Measurements from ENCODE around the gene ZNF337.
"Not testable (repeated sequence)": the region's sequence is repeated elsewhere in the genome, so short reads cannot be mapped to it uniquely, and the experiment has no call there.

ZNF337 gene

DNA sequence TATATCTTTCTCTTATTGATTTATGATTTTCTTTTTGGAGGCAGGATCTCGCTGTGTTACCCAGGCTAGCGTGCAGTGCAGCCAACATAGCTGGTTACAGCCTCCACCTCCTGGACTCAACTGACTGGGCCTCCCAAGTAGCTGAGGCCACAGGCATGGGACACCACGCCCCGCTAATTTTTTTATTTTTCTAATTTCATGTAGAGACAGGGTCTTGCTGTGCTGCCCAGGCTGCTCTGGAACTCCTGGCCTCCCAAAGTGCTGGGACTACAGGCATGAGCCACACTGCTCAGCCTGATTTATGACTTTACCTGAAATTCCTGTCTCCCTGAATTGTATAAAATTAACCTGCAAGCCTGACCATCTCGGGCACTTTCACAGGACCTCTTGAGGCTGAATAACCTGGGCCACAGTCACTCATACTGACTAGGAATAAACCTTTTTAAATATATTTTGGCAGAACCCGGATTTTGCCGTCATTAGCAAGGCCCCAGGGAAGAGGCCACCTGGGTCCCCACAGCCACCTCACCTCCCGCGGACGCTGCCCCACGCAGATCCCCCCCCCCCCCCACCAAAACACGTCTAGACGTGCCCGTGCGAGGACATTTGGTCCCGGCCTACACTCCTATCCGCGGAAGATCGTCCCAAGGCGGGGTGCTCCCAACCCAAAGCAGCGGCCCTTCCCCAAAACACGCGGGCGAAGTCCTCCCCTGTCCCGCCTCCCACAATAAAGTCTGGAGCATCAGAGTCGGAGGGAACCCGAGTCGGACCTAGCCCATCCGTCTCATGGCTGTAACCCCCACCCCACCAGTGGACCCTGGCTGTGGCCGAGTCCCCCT lies 902 bp downstream of the ZNF337 start:
- peak in 2 of 56 donors; percentile 20 to 53 for DNase-seq

DNA sequence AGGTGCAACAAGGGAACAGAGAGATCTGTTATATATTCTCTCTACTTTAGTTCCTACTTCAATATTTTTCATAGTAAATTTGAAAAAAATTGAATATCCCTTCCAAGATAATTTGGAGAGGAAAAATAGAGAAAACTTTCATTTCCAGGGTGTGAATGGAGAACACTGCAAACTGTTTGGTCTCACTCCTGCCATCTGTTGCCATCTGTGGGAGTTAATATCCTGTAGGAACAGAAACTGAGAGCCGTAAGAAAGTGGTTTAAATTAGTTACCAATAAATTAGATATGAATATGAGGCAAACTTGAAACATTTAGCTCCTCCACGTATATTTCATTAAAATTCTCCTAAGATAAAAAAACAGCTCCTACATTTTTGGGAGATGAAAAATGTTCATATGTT lies 4.2 kb downstream of the ZNF337 start:
- peak in 1 of 56 donors; percentile 20 for DNase-seq

DNA sequence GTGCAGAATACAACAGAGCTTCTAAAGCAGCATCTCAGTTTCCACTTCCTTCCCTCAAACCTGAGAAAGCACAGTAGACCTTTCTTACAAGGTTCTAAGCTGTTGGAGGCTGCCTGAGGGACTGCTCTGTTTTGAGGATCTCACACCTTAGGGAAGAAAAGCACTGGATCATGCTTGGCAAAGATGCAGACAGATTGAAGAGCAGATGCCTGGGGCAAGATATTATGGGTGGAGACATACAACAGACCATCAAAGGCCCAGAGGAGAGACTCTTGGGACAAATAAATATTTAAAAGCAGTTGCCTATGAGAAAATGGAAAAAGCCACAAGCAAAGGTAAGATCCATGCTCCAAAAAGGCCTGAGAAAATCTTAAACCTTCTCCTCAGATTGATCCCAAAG lies 6.2 kb downstream of the ZNF337 start:
- no peak for DNase-seq

DNA sequence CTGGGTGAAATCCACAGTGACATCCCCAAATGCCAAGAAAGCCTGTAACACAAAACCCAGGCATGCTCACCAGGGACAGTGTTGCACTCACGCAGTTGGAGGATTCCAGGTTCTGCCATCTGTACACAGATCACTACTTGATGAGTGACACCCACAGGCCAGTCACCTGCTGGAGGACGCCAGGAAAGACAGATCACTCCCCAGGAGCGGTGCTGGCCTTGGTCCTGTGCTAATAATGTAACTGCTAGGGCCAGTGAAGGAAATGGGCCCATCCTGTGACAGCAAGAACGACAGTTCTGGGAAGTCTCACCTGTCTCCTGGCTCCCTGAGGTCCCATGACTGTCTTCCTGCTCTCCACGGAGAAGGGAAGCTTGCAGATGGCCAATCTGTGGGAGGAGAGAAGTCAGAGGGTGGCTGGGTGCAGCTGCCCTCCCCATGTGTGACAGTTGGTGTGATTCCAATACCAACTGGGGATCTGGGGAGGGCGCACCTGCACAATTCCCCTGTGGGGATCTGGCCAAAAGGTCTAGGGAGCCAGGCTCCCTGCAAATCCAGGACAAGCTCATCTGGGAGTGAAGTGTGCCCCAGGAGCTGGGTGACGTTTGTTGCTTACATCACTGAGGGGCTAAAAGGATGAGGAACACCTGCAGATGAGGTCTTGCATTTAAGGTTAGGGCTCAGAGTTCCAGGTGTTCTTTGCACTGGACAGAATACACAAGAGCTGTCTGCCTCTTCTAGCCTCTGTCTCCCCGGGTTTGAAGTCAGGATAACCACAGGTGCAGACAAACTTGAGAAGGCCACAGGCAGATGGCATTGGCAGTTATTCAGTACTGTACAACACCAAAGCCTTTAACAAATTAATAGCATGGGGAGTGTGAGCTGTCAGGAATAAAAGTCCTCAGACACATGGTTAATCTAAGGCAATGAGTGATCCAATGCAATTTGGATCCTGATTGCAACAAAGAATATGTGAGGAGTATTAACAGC lies 10.3 kb downstream of the ZNF337 start:
- no peak for DNase-seq

DNA sequence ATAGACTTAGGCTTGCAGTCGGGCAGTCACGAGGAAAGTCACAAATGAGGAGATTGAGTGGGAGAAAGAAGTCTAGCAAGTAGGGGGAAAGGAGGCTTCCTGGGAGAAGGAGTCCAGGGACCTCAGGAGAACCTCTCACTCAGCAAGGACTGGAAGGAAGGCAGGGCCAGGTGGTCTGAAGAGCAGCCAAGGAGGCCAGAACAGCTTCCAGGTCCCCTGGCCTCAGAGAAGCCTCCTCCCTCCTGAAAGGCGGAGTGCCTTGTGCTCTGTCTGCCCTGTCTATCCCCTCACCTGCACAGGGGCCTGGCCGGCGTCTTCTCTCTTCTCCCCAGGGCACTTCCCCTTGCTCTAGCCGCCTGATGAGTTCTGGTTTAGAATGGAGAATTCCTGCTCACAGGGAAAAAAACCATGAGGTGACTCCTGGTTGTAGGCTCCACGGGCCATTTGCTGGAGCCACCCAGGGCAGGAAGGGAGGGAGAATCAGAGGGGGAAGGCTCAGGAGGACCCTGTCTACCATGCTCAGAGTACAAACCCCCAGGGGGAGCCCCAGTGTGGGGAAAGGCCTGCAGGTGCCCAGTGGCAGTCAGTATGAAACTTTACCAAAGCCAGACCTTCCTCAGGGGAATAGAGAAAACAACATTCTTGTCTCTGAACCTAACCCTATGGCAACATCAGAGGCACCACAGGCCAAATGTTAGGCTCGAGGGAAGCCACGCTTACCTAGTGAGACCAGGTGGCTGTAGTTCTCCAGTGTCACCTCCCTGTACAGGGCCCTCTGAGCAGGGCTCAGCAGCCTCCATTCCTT lies 11.2 kb downstream of the ZNF337 start:
- DNase-seq, result no peak

DNA sequence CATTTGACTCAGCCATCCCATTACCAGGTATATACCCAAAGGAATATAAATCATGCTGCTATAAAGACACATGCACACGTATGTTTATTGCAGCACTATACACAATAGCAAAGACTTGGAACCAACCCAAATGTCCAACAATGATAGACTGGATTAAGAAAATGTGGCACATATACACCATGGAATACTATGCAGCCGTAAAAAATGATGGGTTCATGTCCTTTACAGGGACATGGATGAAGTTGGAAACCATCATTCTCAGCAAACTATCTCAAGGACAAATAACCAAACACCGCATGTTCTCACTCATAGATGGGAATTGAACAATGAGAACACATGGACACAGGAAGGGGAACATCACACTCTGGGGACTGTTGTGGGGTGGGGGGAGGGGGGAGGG lies 12.8 kb downstream of the ZNF337 start:
- not testable (repeated sequence) for DNase-seq

DNA sequence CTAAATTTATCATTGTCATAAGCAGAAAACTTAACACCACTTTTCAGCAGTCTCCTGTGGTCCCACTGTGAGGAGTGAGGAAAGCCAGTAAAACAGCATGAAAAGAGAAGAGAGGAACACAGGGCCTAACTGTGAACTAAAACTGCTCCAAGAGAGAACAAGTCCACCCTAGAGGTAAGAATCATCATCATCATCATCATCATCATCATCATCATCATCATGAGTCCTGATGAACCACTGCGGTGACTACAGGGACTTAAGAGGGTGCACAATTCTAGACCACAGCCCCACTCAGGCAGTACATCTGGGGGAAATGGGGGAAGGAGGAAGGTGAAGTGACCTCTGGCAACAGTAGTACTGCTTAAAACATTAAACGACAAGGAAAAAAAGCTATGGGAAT lies 13.6 kb downstream of the ZNF337 start:
- no peak for DNase-seq

DNA sequence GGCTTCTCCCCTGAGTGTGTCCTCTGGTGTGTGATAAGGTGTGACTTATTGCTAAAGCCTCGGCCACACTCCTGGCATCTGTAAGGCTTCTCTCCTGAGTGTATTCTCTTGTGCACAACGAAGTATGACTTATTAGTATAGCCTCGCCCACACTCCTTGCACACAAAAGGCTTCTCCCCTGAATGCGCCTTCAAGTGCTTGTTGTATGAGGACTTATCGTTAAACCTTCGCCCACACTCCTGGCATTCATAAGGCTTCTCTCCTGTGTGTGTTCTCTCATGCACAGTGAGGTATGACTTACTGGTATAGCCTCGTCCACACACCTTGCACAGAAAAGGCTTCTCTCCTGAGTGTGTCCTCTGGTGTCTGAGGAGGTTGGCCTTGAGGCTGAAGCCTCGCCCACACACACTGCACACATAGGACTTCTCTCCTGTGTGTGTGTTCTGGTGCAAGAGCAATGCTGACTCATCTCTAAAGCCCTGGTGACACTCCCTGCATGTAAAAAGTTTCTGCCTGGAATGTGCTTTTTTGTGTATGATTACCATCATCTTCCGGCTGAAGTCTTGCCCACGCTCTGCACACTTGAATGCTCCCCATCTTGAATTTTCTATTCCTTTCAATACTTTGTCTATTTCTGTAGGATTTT lies 20.4 kb downstream of the ZNF337 start:
- DNase-seq, result no peak

DNA sequence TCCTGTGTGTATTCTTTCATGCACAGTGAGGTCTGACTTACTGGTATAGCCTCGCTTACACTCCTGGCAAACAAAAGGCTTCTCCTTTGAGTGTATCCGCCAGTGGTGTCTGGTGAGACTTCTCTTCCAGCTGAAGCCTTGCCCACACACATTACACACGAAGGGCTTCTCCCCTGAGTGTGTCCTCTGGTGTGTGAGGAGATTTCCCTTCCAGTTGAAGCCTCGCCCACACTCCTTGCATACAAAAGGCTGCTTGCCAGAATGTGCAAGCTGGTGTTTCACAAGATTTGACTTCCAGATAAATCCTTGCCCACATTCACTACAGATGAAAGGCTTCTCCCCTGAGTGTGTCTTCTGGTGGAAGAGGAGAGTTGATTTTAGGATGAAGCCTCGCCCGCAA lies 21.5 kb downstream of the ZNF337 start:
- DNase-seq, result peak in 3 of 56 donors; percentile 4 to 15 (median 5)

DNA sequence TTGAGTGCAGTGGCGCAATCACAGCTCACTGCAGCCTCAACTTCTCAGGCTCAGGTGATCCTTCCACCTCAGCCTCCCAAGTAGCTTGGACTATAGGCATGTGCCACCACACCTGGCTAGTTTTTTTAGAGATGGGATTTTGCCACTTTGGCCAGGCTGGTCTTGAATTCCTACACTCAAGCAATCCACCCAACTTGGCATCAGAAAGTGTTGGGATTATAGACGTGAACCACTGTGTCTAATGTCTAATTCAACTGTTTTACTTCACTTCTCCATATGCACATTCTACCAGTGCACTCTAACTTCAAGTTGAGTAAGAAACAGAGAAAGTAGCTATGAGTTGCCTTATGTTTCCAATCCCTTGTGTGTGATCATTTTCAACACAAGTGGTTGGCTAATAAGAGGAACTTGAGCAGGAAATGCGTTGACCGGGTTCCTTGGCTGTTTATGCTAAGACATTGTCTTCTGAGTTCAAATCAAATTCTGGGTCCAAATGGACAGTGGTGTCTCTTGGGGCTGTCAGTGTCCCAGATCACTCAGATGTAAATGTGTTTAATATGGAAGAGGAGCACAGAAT lies 23.9 kb downstream of the ZNF337 start:
- DNase-seq, result no peak

DNA sequence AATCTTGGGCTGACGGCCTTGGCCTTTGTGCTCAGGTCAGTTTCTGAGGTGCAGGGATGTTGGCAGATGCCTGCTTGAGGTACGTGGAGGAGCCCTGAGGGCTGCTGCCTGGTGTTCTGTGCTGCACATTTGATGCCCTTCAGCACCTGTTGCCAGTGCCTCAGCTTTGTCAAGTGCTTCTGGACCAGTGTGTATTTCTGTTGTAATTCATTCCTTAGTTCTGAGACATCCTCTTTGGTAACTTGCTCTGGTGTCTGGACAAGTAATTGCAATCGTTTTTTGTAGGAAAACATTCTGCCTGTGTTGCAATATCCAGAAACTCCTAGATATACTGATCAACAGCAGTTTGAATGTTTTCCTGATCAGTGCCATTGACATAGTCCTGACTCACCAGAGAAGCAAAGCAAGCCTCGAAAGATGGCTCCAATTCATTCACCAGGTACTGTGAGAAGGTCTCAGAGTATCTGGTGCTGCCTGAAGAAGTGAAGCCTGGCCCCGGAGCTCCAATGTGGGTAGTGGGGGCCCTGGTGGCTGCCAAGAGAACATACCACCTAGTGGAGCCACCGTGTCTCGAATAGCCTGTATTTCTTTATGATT lies 26.7 kb downstream of the ZNF337 start:
- no peak for DNase-seq

DNA sequence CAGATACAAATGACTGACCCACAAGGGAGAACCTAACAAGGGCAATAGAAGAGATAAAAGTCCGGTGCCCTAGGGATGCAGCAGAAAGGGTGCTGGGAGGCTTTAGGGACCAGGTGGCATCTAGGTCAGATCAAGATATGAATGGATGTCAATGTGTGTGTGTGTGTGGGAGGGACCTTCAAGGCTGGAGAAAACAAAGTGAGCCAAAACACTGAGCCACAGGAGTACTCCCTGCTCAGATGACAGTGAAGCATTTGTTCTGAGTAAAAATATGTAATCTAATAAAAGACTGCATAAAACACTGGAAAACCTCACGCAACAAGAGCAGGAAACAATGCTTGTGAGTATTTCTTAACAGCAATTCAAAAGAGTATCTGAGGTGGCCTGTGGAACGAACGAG lies 28.2 kb downstream of the ZNF337 start:
- DNase-seq, result no peak

DNA sequence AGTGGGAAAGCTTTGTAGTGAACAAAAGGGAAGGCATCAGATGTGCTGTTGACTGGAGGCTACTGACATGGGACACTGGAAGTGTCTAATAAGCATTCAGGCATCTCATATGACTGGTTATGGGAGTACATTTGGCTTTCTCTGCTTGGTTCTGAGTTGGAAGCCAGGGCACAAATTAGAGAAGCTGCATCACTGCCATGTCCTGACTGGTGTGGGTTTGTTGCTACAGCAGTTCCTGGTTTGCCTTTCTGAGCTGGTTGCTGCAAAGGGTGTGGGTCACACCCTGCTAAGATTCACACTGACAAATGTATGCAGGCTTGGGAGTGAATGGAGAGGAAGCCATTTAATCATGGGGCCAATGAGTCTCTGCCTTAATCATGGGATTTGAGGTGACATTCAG lies 36.7 kb downstream of the ZNF337 start:
- DNase-seq, result no peak

DNA sequence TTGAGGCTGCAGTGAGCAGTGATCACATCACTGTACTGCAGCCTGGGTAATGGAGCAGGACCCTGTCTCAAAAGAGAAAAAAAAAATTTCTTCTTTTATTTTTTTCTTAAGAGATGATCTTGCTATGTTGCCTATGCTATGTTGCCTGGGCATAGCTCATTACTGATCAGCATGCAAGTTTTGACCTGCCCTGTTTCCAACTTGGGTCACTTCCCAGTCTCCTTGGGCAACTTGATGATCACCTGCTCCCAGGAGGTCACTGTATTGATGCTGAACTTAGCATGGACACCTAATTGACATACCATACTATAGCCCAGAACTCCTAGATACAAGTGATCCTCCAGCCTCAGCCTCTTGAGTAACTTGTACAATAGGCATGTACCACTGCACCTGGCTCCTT lies 42.2 kb downstream of the ZNF337 start:
- no peak for DNase-seq

DNA sequence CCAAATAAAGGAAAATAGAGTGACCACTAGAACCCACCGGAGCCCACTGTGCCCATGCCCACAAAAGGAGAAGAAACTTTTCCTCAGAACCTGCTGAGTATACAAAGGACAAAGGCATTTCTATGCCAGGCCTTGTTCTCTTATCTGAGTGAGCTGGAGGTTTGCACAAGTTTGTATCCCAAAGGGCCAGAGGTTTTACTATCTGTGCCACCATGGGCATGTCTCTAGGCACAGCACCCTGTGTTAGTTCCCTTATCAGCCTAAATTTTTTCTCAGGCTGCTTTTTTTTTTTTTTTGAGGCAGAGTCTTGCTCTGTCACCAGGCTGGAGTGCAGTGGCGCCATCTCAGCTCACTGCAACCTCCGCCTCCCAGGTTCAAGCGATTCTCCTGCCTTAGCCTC lies 43.8 kb downstream of the ZNF337 start:
- not testable (repeated sequence) for DNase-seq

DNA sequence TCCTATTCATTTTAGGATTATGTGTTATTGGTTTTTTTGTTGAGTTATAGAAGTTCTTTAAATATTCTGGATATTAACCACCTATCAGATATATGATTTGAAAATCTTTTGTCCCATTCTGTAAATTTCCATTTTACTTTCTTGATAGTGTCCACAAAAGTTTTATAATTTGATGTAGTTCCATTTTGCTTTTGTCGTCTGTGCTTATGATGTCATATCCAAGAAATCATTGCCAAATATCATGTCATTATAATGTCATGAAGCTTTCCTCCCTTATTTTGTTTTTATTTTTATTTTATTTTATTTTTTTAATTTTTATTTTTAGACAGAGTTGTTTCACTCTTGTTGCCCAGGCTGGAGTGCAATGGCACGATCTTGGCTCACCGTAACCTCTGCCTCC lies 51.8 kb downstream of the ZNF337 start:
- no peak for DNase-seq

DNA sequence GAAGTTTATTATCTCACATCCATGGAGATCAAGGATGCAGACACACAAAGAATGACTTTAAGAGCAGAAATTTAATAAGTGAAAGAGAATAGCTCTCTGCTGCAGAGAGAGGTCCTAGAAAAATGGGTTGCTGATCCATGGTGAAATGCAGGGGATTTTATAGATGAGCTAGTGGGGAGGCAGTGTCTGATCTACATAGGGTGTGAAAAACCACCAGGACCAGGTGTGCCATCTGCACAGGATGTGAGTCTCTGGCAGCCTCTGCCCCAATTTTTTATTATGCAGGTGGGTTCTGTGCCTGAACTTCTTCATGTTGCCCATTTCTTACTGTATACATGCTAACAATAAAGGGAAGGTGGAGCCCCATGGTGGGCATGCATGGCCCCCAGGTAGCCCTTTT lies 52.9 kb downstream of the ZNF337 start:
- DNase-seq, result no peak

DNA sequence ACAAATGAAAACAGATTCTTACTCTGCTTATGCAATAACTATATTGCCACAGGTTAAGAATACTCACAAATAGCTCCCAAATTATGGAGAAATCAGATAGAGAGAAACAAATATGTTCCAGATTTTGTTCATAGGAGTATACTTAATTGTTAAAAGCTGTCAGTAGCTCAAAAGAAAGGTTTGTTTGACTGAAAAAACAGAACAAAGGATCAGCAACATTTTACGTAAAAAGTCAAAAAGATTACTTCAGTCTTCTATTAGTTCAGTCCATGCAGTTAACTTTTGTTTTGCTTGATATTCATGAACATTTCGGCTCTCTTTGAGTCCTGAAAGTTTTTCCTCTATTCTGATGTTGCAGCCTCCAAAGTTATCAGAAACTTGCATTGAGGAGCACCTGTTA lies 59.4 kb downstream of the ZNF337 start:
- DNase-seq, result no peak

DNA sequence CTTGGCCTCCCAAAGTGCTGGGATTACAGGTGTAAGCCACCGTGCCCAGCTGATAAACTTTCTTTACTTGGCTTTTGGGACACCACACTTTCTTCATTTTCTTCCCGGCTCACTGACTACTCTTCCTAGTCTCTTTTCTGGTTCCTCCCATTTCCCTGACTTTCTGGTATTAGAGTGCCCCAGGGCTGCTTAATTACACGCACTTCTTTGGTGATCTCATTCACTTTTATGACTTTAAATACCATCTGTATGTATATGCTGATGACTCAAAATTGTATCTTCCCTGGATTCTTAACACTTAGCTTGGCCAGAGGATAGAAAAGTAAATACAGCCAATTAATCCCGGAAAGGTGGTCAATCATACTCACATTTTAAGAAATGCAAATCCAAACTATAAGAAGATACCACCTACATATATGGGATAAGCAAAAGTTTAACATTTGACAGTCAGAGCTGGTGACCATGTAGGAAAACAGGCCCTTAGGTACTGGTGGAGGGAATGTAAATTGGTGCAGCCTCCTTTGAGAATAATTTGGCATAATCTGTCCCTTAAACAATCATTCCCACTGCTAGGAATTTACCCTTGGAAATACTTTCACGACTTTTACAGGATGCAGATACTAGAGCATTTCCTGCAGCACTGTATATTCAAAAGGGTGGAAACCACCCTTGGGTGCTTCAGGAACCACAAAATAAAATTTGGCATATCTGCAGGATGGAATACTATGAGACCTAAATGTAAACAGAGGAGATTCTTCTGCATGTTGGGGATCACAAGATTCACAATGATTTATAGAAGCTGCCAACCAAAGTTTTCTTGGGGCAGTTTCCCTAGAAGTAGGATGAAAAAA lies 63.5 kb downstream of the ZNF337 start:
- no peak for DNase-seq
